RWPE1 (cell line): ENCODE results near the gene G6PC1.
"Not testable (repeated sequence)": the region's sequence is repeated elsewhere in the genome, so short reads cannot be mapped to it uniquely, and the experiment has no call there.

Experiments
- CTCF ChIA-PET: fragments of 350-600 bp; sonication (Branson Sonifier 250); formaldehyde crosslinking; extraction: SDS; loops from one replicate; lab custom pipeline; 2021; lab: Yijun Ruan, JAX
- POLR2A ChIA-PET: fragments of 400-600 bp; formaldehyde crosslinking; extraction: SDS; loops from one replicate; lab custom pipeline; 2020; ENCODE audit warnings: antibody characterized with exemption; ENCODE audit not compliant: low non-redundant PET; lab: Yijun Ruan, JAX
- DNase-seq: peaks from one replicate; pipeline ENCODE4 v3.0.0; 2012; ENCODE audit warnings: low spot score
- H3K27ac ChIP-seq: fragments of 450-650 bp; 2 replicates; pipeline ENCODE4 v1.5.1; 2017
- CTCF ChIP-seq: fragments of 450-650 bp; conservative IDR thresholded peaks from 2 replicates; pipeline ENCODE4 v1.5.1; 2017; ENCODE audit warnings: low read depth, mild to moderate bottlenecking

The G6PC1 gene

GRCh38 chr17:42904110-42904469 is 3.5 kb downstream of the G6PC1 start:
- ChIA-PET POLR2A (no interaction called here), CTCF (interaction anchor here (0.5 to 0.6 kb wide), 2 partner anchors 24 to 77 kb away, joined by 3 read pairs; no protein-coding TSS in a partner anchor)
- no peak overlapping the region for H3K27ac ChIP-seq
- no peak for TF ChIP-seq CTCF
- no peak for DNase-seq

GRCh38 chr17:42906772-42907446 is 6.3 kb downstream of the G6PC1 start:
- ChIA-PET POLR2A (no interaction called here), CTCF (interaction anchor here (0.6 kb wide), 1 partner anchor 613 kb away, joined by 4 read pairs; no protein-coding TSS in a partner anchor)
- no peak for DNase-seq
- TF ChIP-seq CTCF: no peak
- H3K27ac ChIP-seq: no peak overlapping the region

GRCh38 chr17:42908872-42909700 is 8.5 kb downstream of the G6PC1 start:
- DNase-seq: no peak
- ChIA-PET POLR2A (no interaction called here), CTCF (no interaction called here)
- no peak overlapping the region for H3K27ac ChIP-seq
- no peak for TF ChIP-seq CTCF

GRCh38 chr17:42913522-42913921 is 12.9 kb downstream of the G6PC1 start:
- TF ChIP-seq CTCF: no peak
- no peak overlapping the region for H3K27ac ChIP-seq
- ChIA-PET POLR2A (no interaction called here), CTCF (interaction anchor here (0.7 kb wide), 1 partner anchor 1029 kb away, joined by 5 read pairs; no protein-coding TSS in a partner anchor)
- DNase-seq: no peak

- ChIA-PET CTCF (interaction anchor here (0.7 kb wide), 1 partner anchor 1029 kb away, joined by 5 read pairs; no protein-coding TSS in a partner anchor), POLR2A (no interaction called here)
- no peak for TF ChIP-seq CTCF
- no peak overlapping the region for H3K27ac ChIP-seq
- no peak for DNase-seq
Observed at GRCh38 chr17:42913981-42914617, 13.5 kb downstream of the G6PC1 start.

- POLR2A ChIA-PET, DNase-seq, CTCF ChIA-PET, H3K27ac ChIP-seq: not testable (repeated sequence)
Observed at GRCh38 chr17:42915288-42915687, 14.7 kb downstream of the G6PC1 start.

- CTCF ChIA-PET, DNase-seq, POLR2A ChIA-PET: not testable (repeated sequence)
Observed at GRCh38 chr17:42916388-42917235, 16.0 kb downstream of the G6PC1 start.

More at GRCh38 chr17:42916388-42917235, 16.0 kb downstream of the G6PC1 start:
- not testable (repeated sequence) for H3K27ac ChIP-seq
